ENCODE measurements around the gene FAM171A1.
A peak's percentile ranks its signal among the peaks of the same experiment; 100 is the strongest.

DNA sequence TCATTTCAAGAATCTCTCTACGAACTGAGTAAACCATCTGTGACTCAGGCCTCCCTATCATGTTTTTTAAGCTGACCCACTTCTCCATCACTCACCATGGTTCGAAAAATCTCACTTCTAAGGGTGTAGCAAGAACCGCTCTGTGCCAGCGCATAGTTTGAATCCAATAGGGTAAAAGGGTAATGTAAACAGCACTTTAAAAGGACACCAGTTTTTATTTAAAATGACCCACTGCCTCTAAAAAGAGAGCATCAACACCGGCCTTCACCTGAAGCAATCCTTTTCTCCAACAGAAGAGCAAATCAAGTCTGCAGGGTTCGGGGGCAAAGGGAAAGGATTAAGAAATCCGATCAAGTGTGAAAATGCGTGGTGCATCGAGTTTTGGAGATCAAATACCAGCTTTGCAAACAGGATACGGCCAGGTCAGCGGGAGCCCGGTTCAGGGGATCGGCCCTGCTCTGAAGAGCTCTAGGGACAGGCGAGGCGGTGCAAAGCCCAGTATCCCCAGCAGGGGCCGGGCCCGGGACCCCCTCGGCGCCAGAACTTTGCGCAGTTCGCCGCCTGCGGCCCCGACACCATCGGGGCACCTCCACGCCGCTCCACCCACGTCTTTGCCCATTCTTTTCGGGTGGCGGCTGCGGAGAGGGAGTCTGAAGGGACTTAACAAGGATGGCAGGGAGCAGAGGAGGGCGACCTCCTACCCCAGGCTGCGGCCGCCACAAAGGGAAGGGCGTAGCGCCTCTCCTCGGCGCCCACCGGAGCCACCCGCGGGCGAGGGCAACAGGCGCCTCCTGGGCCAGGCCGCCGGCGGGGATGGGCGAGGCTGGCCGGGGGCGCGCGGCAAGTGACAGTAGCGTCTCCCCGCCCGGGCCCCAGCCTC lies 203.4 kb downstream of the FAM171A1 start:
- TF ChIP-seq, protein P1, sequence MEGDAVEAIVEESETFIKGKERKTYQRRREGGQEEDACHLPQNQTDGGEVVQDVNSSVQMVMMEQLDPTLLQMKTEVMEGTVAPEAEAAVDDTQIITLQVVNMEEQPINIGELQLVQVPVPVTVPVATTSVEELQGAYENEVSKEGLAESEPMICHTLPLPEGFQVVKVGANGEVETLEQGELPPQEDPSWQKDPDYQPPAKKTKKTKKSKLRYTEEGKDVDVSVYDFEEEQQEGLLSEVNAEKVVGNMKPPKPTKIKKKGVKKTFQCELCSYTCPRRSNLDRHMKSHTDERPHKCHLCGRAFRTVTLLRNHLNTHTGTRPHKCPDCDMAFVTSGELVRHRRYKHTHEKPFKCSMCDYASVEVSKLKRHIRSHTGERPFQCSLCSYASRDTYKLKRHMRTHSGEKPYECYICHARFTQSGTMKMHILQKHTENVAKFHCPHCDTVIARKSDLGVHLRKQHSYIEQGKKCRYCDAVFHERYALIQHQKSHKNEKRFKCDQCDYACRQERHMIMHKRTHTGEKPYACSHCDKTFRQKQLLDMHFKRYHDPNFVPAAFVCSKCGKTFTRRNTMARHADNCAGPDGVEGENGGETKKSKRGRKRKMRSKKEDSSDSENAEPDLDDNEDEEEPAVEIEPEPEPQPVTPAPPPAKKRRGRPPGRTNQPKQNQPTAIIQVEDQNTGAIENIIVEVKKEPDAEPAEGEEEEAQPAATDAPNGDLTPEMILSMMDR (IDR thresholded peaks at IDR 0.05) = peak in 5 of 6 experiments; percentile 7 to 50 (median 40)
- no peak for TF ChIP-seq POLR2A (IDR thresholded peaks at IDR 0.05)
